ENCODE data around the gene EIF2AK3.

DNA sequence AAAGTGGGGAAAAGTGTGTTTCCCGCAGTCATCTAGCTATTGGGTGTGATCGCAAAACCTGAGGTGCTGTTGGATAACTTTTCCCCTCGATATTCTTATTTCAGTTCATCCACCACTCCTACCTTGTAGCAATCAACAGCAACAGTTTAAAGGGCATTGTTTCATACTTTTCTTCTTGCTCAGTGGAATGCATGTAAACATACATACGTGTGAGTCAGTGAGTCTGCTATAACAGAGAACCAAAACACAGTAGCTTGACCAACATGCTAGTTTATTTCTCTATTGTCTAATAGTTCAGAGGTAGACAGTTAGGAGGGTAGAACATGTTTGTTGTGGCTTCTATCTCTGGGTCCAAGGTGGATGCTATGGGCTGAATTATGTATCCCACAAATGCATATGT, 97.2 kb downstream of the EIF2AK3 start:
- no peak for TF ChIP-seq POLR2AphosphoS5 (IDR thresholded peaks at IDR 0.05; ENCODE audit: low read depth, low read length)
- no peak for TF ChIP-seq NRF1 (IDR thresholded peaks at IDR 0.05; ENCODE audit: low read depth, low read length)
- TF ChIP-seq, protein P1, sequence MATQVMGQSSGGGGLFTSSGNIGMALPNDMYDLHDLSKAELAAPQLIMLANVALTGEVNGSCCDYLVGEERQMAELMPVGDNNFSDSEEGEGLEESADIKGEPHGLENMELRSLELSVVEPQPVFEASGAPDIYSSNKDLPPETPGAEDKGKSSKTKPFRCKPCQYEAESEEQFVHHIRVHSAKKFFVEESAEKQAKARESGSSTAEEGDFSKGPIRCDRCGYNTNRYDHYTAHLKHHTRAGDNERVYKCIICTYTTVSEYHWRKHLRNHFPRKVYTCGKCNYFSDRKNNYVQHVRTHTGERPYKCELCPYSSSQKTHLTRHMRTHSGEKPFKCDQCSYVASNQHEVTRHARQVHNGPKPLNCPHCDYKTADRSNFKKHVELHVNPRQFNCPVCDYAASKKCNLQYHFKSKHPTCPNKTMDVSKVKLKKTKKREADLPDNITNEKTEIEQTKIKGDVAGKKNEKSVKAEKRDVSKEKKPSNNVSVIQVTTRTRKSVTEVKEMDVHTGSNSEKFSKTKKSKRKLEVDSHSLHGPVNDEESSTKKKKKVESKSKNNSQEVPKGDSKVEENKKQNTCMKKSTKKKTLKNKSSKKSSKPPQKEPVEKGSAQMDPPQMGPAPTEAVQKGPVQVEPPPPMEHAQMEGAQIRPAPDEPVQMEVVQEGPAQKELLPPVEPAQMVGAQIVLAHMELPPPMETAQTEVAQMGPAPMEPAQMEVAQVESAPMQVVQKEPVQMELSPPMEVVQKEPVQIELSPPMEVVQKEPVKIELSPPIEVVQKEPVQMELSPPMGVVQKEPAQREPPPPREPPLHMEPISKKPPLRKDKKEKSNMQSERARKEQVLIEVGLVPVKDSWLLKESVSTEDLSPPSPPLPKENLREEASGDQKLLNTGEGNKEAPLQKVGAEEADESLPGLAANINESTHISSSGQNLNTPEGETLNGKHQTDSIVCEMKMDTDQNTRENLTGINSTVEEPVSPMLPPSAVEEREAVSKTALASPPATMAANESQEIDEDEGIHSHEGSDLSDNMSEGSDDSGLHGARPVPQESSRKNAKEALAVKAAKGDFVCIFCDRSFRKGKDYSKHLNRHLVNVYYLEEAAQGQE (IDR thresholded peaks at IDR 0.05; ENCODE audit: low read depth, low read length) = no peak
- TF ChIP-seq, protein P2, sequence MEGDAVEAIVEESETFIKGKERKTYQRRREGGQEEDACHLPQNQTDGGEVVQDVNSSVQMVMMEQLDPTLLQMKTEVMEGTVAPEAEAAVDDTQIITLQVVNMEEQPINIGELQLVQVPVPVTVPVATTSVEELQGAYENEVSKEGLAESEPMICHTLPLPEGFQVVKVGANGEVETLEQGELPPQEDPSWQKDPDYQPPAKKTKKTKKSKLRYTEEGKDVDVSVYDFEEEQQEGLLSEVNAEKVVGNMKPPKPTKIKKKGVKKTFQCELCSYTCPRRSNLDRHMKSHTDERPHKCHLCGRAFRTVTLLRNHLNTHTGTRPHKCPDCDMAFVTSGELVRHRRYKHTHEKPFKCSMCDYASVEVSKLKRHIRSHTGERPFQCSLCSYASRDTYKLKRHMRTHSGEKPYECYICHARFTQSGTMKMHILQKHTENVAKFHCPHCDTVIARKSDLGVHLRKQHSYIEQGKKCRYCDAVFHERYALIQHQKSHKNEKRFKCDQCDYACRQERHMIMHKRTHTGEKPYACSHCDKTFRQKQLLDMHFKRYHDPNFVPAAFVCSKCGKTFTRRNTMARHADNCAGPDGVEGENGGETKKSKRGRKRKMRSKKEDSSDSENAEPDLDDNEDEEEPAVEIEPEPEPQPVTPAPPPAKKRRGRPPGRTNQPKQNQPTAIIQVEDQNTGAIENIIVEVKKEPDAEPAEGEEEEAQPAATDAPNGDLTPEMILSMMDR (IDR thresholded peaks at IDR 0.05) = no peak
- TF ChIP-seq GABPA (IDR thresholded peaks at IDR 0.05; ENCODE audit: low read depth) = no peak
- no peak for TF ChIP-seq FOXJ3 (CRISPR knock-in tag; IDR thresholded peaks at IDR 0.05)
- TF ChIP-seq RAD21 (IDR thresholded peaks at IDR 0.05; ENCODE audit: low read length) = no peak
- TF ChIP-seq RFX5 (IDR thresholded peaks at IDR 0.05; ENCODE audit: low read length) = no peak
- TF ChIP-seq, protein P3, sequence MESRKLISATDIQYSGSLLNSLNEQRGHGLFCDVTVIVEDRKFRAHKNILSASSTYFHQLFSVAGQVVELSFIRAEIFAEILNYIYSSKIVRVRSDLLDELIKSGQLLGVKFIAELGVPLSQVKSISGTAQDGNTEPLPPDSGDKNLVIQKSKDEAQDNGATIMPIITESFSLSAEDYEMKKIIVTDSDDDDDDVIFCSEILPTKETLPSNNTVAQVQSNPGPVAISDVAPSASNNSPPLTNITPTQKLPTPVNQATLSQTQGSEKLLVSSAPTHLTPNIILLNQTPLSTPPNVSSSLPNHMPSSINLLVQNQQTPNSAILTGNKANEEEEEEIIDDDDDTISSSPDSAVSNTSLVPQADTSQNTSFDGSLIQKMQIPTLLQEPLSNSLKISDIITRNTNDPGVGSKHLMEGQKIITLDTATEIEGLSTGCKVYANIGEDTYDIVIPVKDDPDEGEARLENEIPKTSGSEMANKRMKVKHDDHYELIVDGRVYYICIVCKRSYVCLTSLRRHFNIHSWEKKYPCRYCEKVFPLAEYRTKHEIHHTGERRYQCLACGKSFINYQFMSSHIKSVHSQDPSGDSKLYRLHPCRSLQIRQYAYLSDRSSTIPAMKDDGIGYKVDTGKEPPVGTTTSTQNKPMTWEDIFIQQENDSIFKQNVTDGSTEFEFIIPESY (IDR thresholded peaks at IDR 0.05; ENCODE audit: borderline replicate concordance, low read depth) = no peak
